Common myeloid progenitor, CD34-positive (primary cell): ENCODE data around the gene RACK1.

Source experiments
- CTCF ChIA-PET: fragments of 350-600 bp; sonication (Branson Sonifier 250); formaldehyde crosslinking; loops from one replicate; lab custom pipeline; 2021; ENCODE audit warnings: antibody characterized with exemption; lab: Charles Lee
- POLR2A ChIA-PET: fragments of 350-600 bp; sonication (Branson Sonifier 250); formaldehyde crosslinking; loops from one replicate; lab custom pipeline; 2021; ENCODE audit warnings: antibody characterized with exemption; lab: Charles Lee
- DNase-seq, 3 donors: peaks; one replicate each; pipeline versions ENCODE4 v3.0.0 to v3.0.0-alpha.2; 2013
- H3K27ac ChIP-seq, 2 experiments: 1 replicate in 1 of 2; 2 replicates in 1 of 2; pipeline ENCODE4 v1.7.0; 2013; ENCODE audit warnings: inconsistent platforms in 2 of 2, low read length in 2 of 2, mild to moderate bottlenecking in 2 of 2, low read depth in 1 of 2, moderate library complexity in 1 of 2; ENCODE audit not compliant: severe bottlenecking in 2 of 2, insufficient read depth in 1 of 2, poor library complexity in 1 of 2
- H3K27me3 ChIP-seq, 5 experiments: replicated peaks in 2 of 5; 1 replicate in 3 of 5; 2 replicates in 2 of 5; pipeline versions ENCODE4 v1.6.1 to v1.7.0; 2013; ENCODE audit warnings: low read length in 4 of 5, mild to moderate bottlenecking in 2 of 5, moderate library complexity in 2 of 5, inconsistent platforms in 1 of 5; ENCODE audit not compliant: insufficient read depth in 5 of 5, control insufficient read depth in 4 of 5
- H3K36me3 ChIP-seq, 4 experiments: 1 replicate in 2 of 4; 2 replicates in 2 of 4; pipeline versions ENCODE4 v1.6.1 to v1.7.0; 2013; ENCODE audit warnings: low read length in 3 of 4, control low read depth in 1 of 4, mild to moderate bottlenecking in 1 of 4; ENCODE audit not compliant: control insufficient read depth in 4 of 4, insufficient read depth in 4 of 4
- H3K4me1 ChIP-seq, 4 experiments: 1 replicate in 3 of 4; 2 replicates in 1 of 4; pipeline versions ENCODE4 v1.6.1 to v1.7.1; 2013; ENCODE audit warnings: low read length in 3 of 4, mild to moderate bottlenecking in 3 of 4, control low read depth in 1 of 4, inconsistent platforms in 1 of 4, moderate library complexity in 1 of 4; ENCODE audit not compliant: control insufficient read depth in 4 of 4, insufficient read depth in 4 of 4; ENCODE audit errors: control extremely low read depth in 1 of 4
- H3K4me3 ChIP-seq, 7 experiments: 1 replicate in 4 of 7; 2 replicates in 3 of 7; pipeline versions ENCODE4 v1.5.1 to v1.7.0; 2013; ENCODE audit warnings: mild to moderate bottlenecking in 7 of 7, low read length in 6 of 7, moderate library complexity in 6 of 7, inconsistent platforms in 2 of 7, low read depth in 2 of 7, control low read depth in 1 of 7; ENCODE audit not compliant: insufficient read depth in 4 of 7, control insufficient read depth in 1 of 7; ENCODE audit errors: extremely low read depth in 1 of 7
- H3K9me3 ChIP-seq, 5 experiments: 1 replicate in 4 of 5; 2 replicates in 1 of 5; pipeline versions ENCODE4 v1.6.1 to v1.7.1; 2013; ENCODE audit warnings: low read length in 4 of 5, mild to moderate bottlenecking in 2 of 5, inconsistent platforms in 1 of 5, low read depth in 1 of 5, moderate library complexity in 1 of 5; ENCODE audit not compliant: control insufficient read depth in 4 of 5, insufficient read depth in 2 of 5; ENCODE audit errors: control extremely low read depth in 1 of 5
- WGBS: methylation state at CpG from one replicate; pipeline ENCODE4 v1.1.5; 2013; ENCODE audit not compliant: insufficient coverage; 5-methylcytosine and 5-hydroxymethylcytosine counted together

Gene RACK1

GRCh38 chr5:181191526-181192336 is 52.0 kb downstream of the RACK1 start:
- peak overlapping the region; percentile 85 to 99 (median 91) for H3K4me3 ChIP-seq
- no peaks in the 10 kb centered on the region for H3K9me3 ChIP-seq
- H3K36me3 ChIP-seq: no peaks in the 10 kb centered on the region
- H3K27ac ChIP-seq: peak overlapping the region; percentile 15 to 75
- peaks cover 0 to 39% (median 28%) of the 10 kb centered on the region in 4 experiments for H3K4me1 ChIP-seq
- DNase-seq: peak; percentile 93 to 96 (median 95)
- ChIA-PET POLR2A (interaction anchor here (0.6 to 1.2 kb wide), 8 partner anchors 12 to 390 kb away, joined by 3 to 10 read pairs (median 4); partner anchors contain the start of genes RACK1, TRIM52 and TRIM7), CTCF (interaction anchor here (0.7 to 9.9 kb wide), 7 partner anchors 8 to 58 kb away, joined by 3 to 105 read pairs (median 3); partner anchors contain the start of genes TRIM41 and TRIM7)
- WGBS: 0% methylated on average over 48 of the region's 64 CpGs
- peaks cover 0 to 2% (median 0%) of the 10 kb centered on the region in 5 experiments for H3K27me3 ChIP-seq

- H3K9me3 ChIP-seq: no peaks in the 10 kb centered on the region
- WGBS: under 1% methylated on average over 59 of the region's 66 CpGs
- peak overlapping the region; percentile 85 to 99 (median 91) for H3K4me3 ChIP-seq
- H3K27ac ChIP-seq: peak overlapping the region in 1 of 2 experiments; percentile 64
- peak in 2 of 3 donors; percentile 50 to 62 for DNase-seq
- H3K36me3 ChIP-seq: no peaks in the 10 kb centered on the region
- ChIA-PET POLR2A (interaction anchor here (0.6 to 1.2 kb wide), 9 partner anchors 13 to 389 kb away, joined by 3 to 10 read pairs (median 4); partner anchors contain the start of genes RACK1, TRIM52 and TRIM7), CTCF (interaction anchor here (0.7 to 9.9 kb wide), 10 partner anchors 8 to 69 kb away, joined by 3 to 105 read pairs (median 4); partner anchors contain the start of genes TRIM52 and TRIM7)
- H3K4me1 ChIP-seq: peaks cover 0 to 39% (median 29%) of the 10 kb centered on the region in 4 experiments
- peaks cover 0 to 2% (median 0%) of the 10 kb centered on the region in 5 experiments for H3K27me3 ChIP-seq
Measured at GRCh38 chr5:181190711-181191525, 52.8 kb downstream of the RACK1 start.

GRCh38 chr5:181189962-181190710 is 53.6 kb downstream of the RACK1 start:
- H3K27ac ChIP-seq: no peak overlapping the region
- H3K27me3 ChIP-seq: no peaks in the 10 kb centered on the region
- peak overlapping the region; percentile 85 to 99 (median 91) for H3K4me3 ChIP-seq
- no peaks in the 10 kb centered on the region for H3K9me3 ChIP-seq
- peak in 1 of 3 donors; percentile 48 for DNase-seq
- POLR2A ChIA-PET: interaction anchor here (0.9 to 1.2 kb wide), 3 partner anchors 14 to 32 kb away, joined by 4 to 6 read pairs (median 4); partner anchors contain the start of gene TRIM7
- 0% methylated on average over 44 of the region's 52 CpGs for WGBS
- H3K4me1 ChIP-seq: peaks cover 0 to 43% (median 30%) of the 10 kb centered on the region in 4 experiments
- H3K36me3 ChIP-seq: no peaks in the 10 kb centered on the region
- CTCF ChIA-PET: interaction anchor here (0.7 to 9.9 kb wide), 11 partner anchors 9 to 70 kb away, joined by 3 to 105 read pairs (median 4); partner anchors contain the start of genes TRIM52 and TRIM7

GRCh38 chr5:181189363-181189961 is 54.2 kb downstream of the RACK1 start:
- H3K27ac ChIP-seq: peak overlapping the region in 1 of 2 experiments; percentile 86
- peaks cover 0 to 48% (median 34%) of the 10 kb centered on the region in 4 experiments for H3K4me1 ChIP-seq
- DNase-seq: peak; percentile 47 to 75 (median 63)
- H3K36me3 ChIP-seq: no peaks in the 10 kb centered on the region
- ChIA-PET POLR2A (interaction anchor here (0.7 to 1.4 kb wide), 7 partner anchors 15 to 378 kb away, joined by 3 to 6 read pairs (median 4); partner anchors contain the start of genes TRIM52 and TRIM7), CTCF (interaction anchor here (0.6 to 9.9 kb wide), 13 partner anchors 8 to 71 kb away, joined by 3 to 105 read pairs (median 4); partner anchors contain the start of genes TRIM52 and TRIM7)
- H3K9me3 ChIP-seq: no peaks in the 10 kb centered on the region
- no peaks in the 10 kb centered on the region for H3K27me3 ChIP-seq
- H3K4me3 ChIP-seq: peak overlapping the region; percentile 85 to 99 (median 91)
- under 1% methylated on average over 38 of the region's 41 CpGs for WGBS

GRCh38 chr5:181188700-181189362 is 54.9 kb downstream of the RACK1 start:
- ChIA-PET CTCF (interaction anchor here (0.6 to 9.9 kb wide), 11 partner anchors 9 to 72 kb away, joined by 3 to 105 read pairs (median 4); partner anchors contain the start of genes TRIM41, TRIM52 and TRIM7), POLR2A (interaction anchor here (0.6 to 1.4 kb wide), 6 partner anchors 15 to 377 kb away, joined by 3 to 6 read pairs (median 4); partner anchors contain the start of genes TRIM52 and TRIM7)
- Histone ChIP-seq H3K9me3 (no peaks in the 10 kb centered on the region), H3K27ac (peak overlapping the region in 1 of 2 experiments; percentile 86), H3K4me3 (peak overlapping the region; percentile 85 to 99 (median 91)), H3K4me1 (peaks cover 0 to 54% (median 36%) of the 10 kb centered on the region in 4 experiments), H3K27me3 (no peaks in the 10 kb centered on the region), H3K36me3 (no peaks in the 10 kb centered on the region)
- peak; percentile 72 to 82 (median 80) for DNase-seq
- under 1% methylated on average over 34 of the region's 35 CpGs for WGBS
